H1 (cell line): ENCODE data around the gene GID4. TPM values are rescaled to one million over a fixed set of nuclear protein-coding genes. Genes with fewer than 3 reads are reported as not detected.

Source experiments
- CTCF ChIA-PET: fragments of 300-600 bp; sonication (Branson Sonifier 250); formaldehyde crosslinking; loops from one replicate; lab custom pipeline; 2021; ENCODE audit not compliant: partially characterized antibody; lab: Charles Lee
- POLR2A ChIA-PET: fragments of 300-600 bp; sonication (Branson Sonifier 250); formaldehyde crosslinking; loops from one replicate; lab custom pipeline; 2021; ENCODE audit warnings: inconsistent platforms; ENCODE audit not compliant: partially characterized antibody; lab: Charles Lee
- DNase-seq, 2 experiments: peaks; one replicate each; pipeline versions ENCODE4 v3.0.0 to v3.0.0-alpha.2; 2010 to 2022; ENCODE audit warnings: low spot score in 2 of 2, low read depth in 1 of 2, mixed read lengths in 1 of 2
- FAIRE-seq: peaks from 2 replicates; lab custom pipeline; 2011; peaks lifted over from hg19 to GRCh38; lab: Jason Lieb, UNC
- H2AFZ ChIP-seq: 2 replicates; pipeline ENCODE4 v1.8.1; 2012; ENCODE audit warnings: low read length, inconsistent platforms
- H2AK5ac ChIP-seq: 2 replicates; pipeline ENCODE4 v1.6.1; 2013; ENCODE audit warnings: low read depth, low read length
- H2BK120ac ChIP-seq: replicated peaks from 2 replicates; pipeline ENCODE3; 2013; ENCODE audit warnings: low read depth, low read length, inconsistent platforms
- H2BK12ac ChIP-seq: 2 replicates; pipeline ENCODE4 v1.6.1; 2013; ENCODE audit warnings: low read depth, low read length
- H2BK15ac ChIP-seq: 2 replicates; pipeline ENCODE4 v1.6.1; 2013; ENCODE audit warnings: low read length
- H2BK20ac ChIP-seq: 2 replicates; pipeline ENCODE4 v1.6.1; 2013; ENCODE audit warnings: low read length
- H2BK5ac ChIP-seq: 2 replicates; pipeline ENCODE4 v1.6.1; 2013; ENCODE audit warnings: low read depth, low read length
- H3K14ac ChIP-seq: 2 replicates; pipeline ENCODE4 v1.6.1; 2013; ENCODE audit warnings: inconsistent platforms; ENCODE audit not compliant: insufficient read length
- H3K18ac ChIP-seq: 2 replicates; pipeline ENCODE4 v1.6.1; 2013; ENCODE audit warnings: low read length; ENCODE audit errors: extremely low read depth
- H3K23ac ChIP-seq: 2 replicates; pipeline ENCODE4 v1.6.1; 2013; ENCODE audit warnings: inconsistent platforms; ENCODE audit not compliant: insufficient read length
- H3K23me2 ChIP-seq: 2 replicates; pipeline ENCODE4 v1.6.1; 2013; ENCODE audit warnings: low read depth, low read length
- H3K27ac ChIP-seq: 2 replicates; pipeline ENCODE4 v1.6.1; 2011; ENCODE audit warnings: low read depth, low read length, inconsistent platforms
- H3K27me3 ChIP-seq, 4 experiments: replicated peaks in 1 of 4; 1 replicate in 1 of 4; 2 replicates in 3 of 4; pipeline versions ENCODE4 v1.6.1 to v1.8.1; 2011 to 2013; ENCODE audit warnings: low read length in 3 of 4, mild to moderate bottlenecking in 3 of 4, inconsistent platforms in 2 of 4, mixed read lengths in 2 of 4, moderate library complexity in 1 of 4; ENCODE audit not compliant: control insufficient read depth in 3 of 4, insufficient read depth in 3 of 4; ENCODE audit errors: extremely low read depth in 1 of 4
- H3K36me3 ChIP-seq, 4 experiments: 2 replicates each; pipeline versions ENCODE4 v1.6.1 to v1.8.1; 2011 to 2013; ENCODE audit warnings: mild to moderate bottlenecking in 4 of 4, low read length in 3 of 4, moderate library complexity in 2 of 4, control low read depth in 1 of 4, inconsistent platforms in 1 of 4; ENCODE audit not compliant: insufficient read depth in 4 of 4, control insufficient read depth in 2 of 4
- H3K4ac ChIP-seq: replicated peaks from 2 replicates; pipeline ENCODE3; 2013; ENCODE audit warnings: low read length, low read depth, mixed read lengths, inconsistent platforms; ENCODE audit not compliant: insufficient read length
- H3K4me1 ChIP-seq, 4 experiments: replicated peaks in 1 of 4; 1 replicate in 1 of 4; 2 replicates in 3 of 4; pipeline versions ENCODE4 v1.6.1 to v1.8.1; 2011 to 2013; ENCODE audit warnings: low read length in 3 of 4, inconsistent platforms in 2 of 4, mixed read lengths in 1 of 4; ENCODE audit not compliant: insufficient read depth in 4 of 4, control insufficient read depth in 3 of 4
- H3K4me2 ChIP-seq, 2 experiments: 2 replicates each; pipeline versions ENCODE4 v1.6.1 to v1.8.1; 2011 to 2013; ENCODE audit warnings: low read depth in 2 of 2, low read length in 2 of 2, control low read depth in 1 of 2, inconsistent platforms in 1 of 2, mild to moderate bottlenecking in 1 of 2; ENCODE audit not compliant: insufficient read depth in 1 of 2
- H3K4me3 ChIP-seq, 4 experiments: fragments of 200-600, 300-600 bp in 1 of 4; sonication (generic), shearing (Covaris generic), sonication (Bioruptor Twin) in 1 of 4; 2 replicates each; pipeline versions ENCODE4 v1.5.1 to v1.8.1; 2011 to 2016; ENCODE audit warnings: low read length in 4 of 4, low read depth in 3 of 4, control low read depth in 2 of 4, inconsistent platforms in 2 of 4, mild to moderate bottlenecking in 2 of 4, mixed read lengths in 1 of 4, moderate library complexity in 1 of 4; ENCODE audit not compliant: insufficient read depth in 2 of 4; ENCODE audit errors: extremely low read depth in 1 of 4
- H3K56ac ChIP-seq: replicated peaks from 2 replicates; pipeline ENCODE3; 2013; ENCODE audit warnings: low read depth, mild to moderate bottlenecking, mixed read lengths, low read length, inconsistent platforms; ENCODE audit not compliant: insufficient read length
- H3K79me1 ChIP-seq: 2 replicates; pipeline ENCODE4 v1.6.1; 2013; ENCODE audit warnings: low read depth, low read length, control low read depth
- H3K79me2 ChIP-seq, 2 experiments: 2 replicates each; pipeline versions ENCODE4 v1.6.1 to v1.8.1; 2012 to 2013; ENCODE audit warnings: low read length in 2 of 2, mild to moderate bottlenecking in 2 of 2, inconsistent platforms in 1 of 2; ENCODE audit not compliant: insufficient read depth in 2 of 2, control insufficient read depth in 1 of 2
- H3K9ac ChIP-seq, 4 experiments: replicated peaks in 1 of 4; 1 replicate in 1 of 4; 2 replicates in 3 of 4; pipeline versions ENCODE4 v1.6.1 to v1.8.1; 2011 to 2013; ENCODE audit warnings: low read depth in 3 of 4, low read length in 3 of 4, control low read depth in 2 of 4, mild to moderate bottlenecking in 2 of 4, moderate library complexity in 2 of 4, inconsistent platforms in 1 of 4; ENCODE audit errors: extremely low read depth in 1 of 4
- H3K9me3 ChIP-seq, 2 experiments: 2 replicates each; pipeline versions ENCODE4 v1.6.1 to v1.8.1; 2012 to 2013; ENCODE audit warnings: mild to moderate bottlenecking in 2 of 2, moderate library complexity in 2 of 2, control low read depth in 1 of 2, inconsistent platforms in 1 of 2, low read depth in 1 of 2, low read length in 1 of 2, mixed read lengths in 1 of 2; ENCODE audit not compliant: insufficient read depth in 2 of 2
- H4K20me1 ChIP-seq, 2 experiments: replicated peaks in 1 of 2; 2 replicates each; pipeline versions ENCODE3 to v1.8.1; 2011 to 2013; ENCODE audit warnings: inconsistent platforms in 2 of 2, low read length in 2 of 2, mild to moderate bottlenecking in 1 of 2; ENCODE audit not compliant: insufficient read depth in 2 of 2, control insufficient read depth in 1 of 2
- H4K5ac ChIP-seq: 2 replicates; pipeline ENCODE4 v1.6.1; 2013; ENCODE audit warnings: low read length, low read depth, mixed read lengths, inconsistent platforms; ENCODE audit not compliant: insufficient read length
- H4K8ac ChIP-seq: 2 replicates; pipeline ENCODE4 v1.8.0; 2013; ENCODE audit warnings: mild to moderate bottlenecking, moderate library complexity, low read length, inconsistent platforms; ENCODE audit not compliant: insufficient read depth; ENCODE audit errors: extremely low read depth
- H4K91ac ChIP-seq: replicated peaks from 2 replicates; pipeline ENCODE3; 2013; ENCODE audit warnings: low read length, mixed read lengths, inconsistent platforms; ENCODE audit not compliant: insufficient read length
- BACH1 ChIP-seq: IDR thresholded peaks from 2 replicates; pipeline ENCODE4 v1.6.1; 2012; ENCODE audit warnings: low read length, improper control_type of control experiment
- CHD1 ChIP-seq: IDR thresholded peaks from 2 replicates; pipeline ENCODE4 v1.6.1; 2012; ENCODE audit warnings: low read depth, low read length, improper control_type of control experiment
- CREB1 ChIP-seq: IDR thresholded peaks from 2 replicates; pipeline ENCODE4 v1.6.1; 2012; ENCODE audit warnings: inconsistent platforms
- E2F6 ChIP-seq: IDR thresholded peaks from 2 replicates; pipeline ENCODE4 v1.6.1; 2012; ENCODE audit warnings: inconsistent platforms
- EZH2 ChIP-seq: fragments of 200-600 bp; sonication (generic); IDR thresholded peaks from 2 replicates; pipeline ENCODE4 v1.7.1; 2012; ENCODE audit warnings: low read depth, mild to moderate bottlenecking, moderate library complexity, low read length, inconsistent platforms; ENCODE audit not compliant: severe bottlenecking
- HDAC6 ChIP-seq: IDR thresholded peaks from one replicate; pipeline ENCODE4 v1.7.1; 2012; ENCODE audit warnings: low read depth, mild to moderate bottlenecking, inconsistent platforms, low read length, moderate library complexity
- NANOG ChIP-seq: IDR thresholded peaks from 2 replicates; pipeline ENCODE4 v1.6.1; 2011; ENCODE audit warnings: low read length, low read depth, mild to moderate bottlenecking, inconsistent platforms; ENCODE audit not compliant: insufficient read depth, poor library complexity, severe bottlenecking
- SIN3A ChIP-seq, 2 experiments: IDR thresholded peaks in 1 of 2; conservative IDR thresholded peaks in 1 of 2; 2 replicates each; pipeline ENCODE4 v1.6.1; 2011 to 2012; ENCODE audit warnings: low read length in 2 of 2, improper control_type of control experiment in 1 of 2, low read depth in 1 of 2, mild to moderate bottlenecking in 1 of 2
- SP2 ChIP-seq: IDR thresholded peaks from 2 replicates; pipeline ENCODE4 v1.6.1; 2012; ENCODE audit warnings: mild to moderate bottlenecking, low read length, inconsistent platforms
- SRF ChIP-seq: IDR thresholded peaks from 2 replicates; pipeline ENCODE4 v1.6.1; 2011; ENCODE audit warnings: mild to moderate bottlenecking, low read depth, low read length, moderate library complexity
- USF2 ChIP-seq: IDR thresholded peaks from 2 replicates; pipeline ENCODE4 v1.6.1; 2011; ENCODE audit warnings: low read length, improper control_type of control experiment
- YY1 ChIP-seq: IDR thresholded peaks from 2 replicates; pipeline ENCODE4 v1.6.1; 2011; ENCODE audit warnings: low read depth, mild to moderate bottlenecking, low read length
- ZNF274 ChIP-seq: IDR thresholded peaks from 2 replicates; pipeline ENCODE4 v1.7.0; 2012; ENCODE audit warnings: low read length, borderline replicate concordance; ENCODE audit errors: extremely low read depth
- WGBS, 2 experiments: shearing (Covaris generic) in 1 of 2; methylation state at CpG; one replicate each; pipeline versions ENCODE4 v1.1.6 to v1.1.7; 2013 to 2015; ENCODE audit warnings: low lambda C conversion rate in 2 of 2, mixed read lengths in 2 of 2, inconsistent platforms in 1 of 2, low coverage in 1 of 2, missing lambda C conversion rate in 1 of 2; ENCODE audit not compliant: insufficient replicate concordance in 2 of 2, insufficient coverage in 1 of 2, insufficient read length in 1 of 2; ENCODE audit errors: extremely low coverage in 1 of 2, missing lambda C conversion rate in 1 of 2; 5-methylcytosine and 5-hydroxymethylcytosine counted together
- polyA plus RNA-seq, 7 experiments: library from polyadenylated mRNA; depleted of rRNA in 3 of 7; stranded (reverse) in 5 of 7; unstranded in 2 of 7; fragments of >200 nt in 5 of 7; fragments of 200-250 nt in 2 of 7; gene quantifications; 1 replicate in 5 of 7; 2 replicates in 1 of 7; 4 replicates in 1 of 7; pipeline versions ENCODE4 v1.2.1 to v1.2.3, GENCODE V29; 2011 to 2013; ENCODE audit warnings: missing spikeins in 2 of 7, mixed read lengths in 2 of 7
- total RNA-seq: library from RNA; stranded (reverse); fragmentation: NEBNext Ultra II Directional; extraction: Animal tissue kit (Norgen Biotek cat#: 25700); gene quantifications from 2 replicates; pipeline ENCODE4 v1.2.1, GENCODE V29; 2021

GID4 gene
- total and polyA plus RNA-seq, 2 of the 8 experiments (the other 6 are each of a cell fraction or from before 2014, with no cell fraction given): 5.6 to 15.0 TPM

- no peak overlapping the region for H3K27ac ChIP-seq
- CTCF ChIA-PET: interaction anchor here (0.7 to 5.2 kb wide), 4 partner anchors 12 to 122 kb away, joined by 3 to 28 read pairs (median 5); no protein-coding TSS in a partner anchor
- no peak overlapping the region for H4K91ac ChIP-seq
- H3K23ac ChIP-seq: no peak overlapping the region
- H2BK20ac ChIP-seq: no peak overlapping the region
- DNase-seq (no peak), FAIRE-seq (no peak)
- no peaks in the 10 kb centered on the region for H3K23me2 ChIP-seq
- POLR2A ChIA-PET: no interaction called here
- no peak overlapping the region for H2AFZ ChIP-seq
- H2BK5ac ChIP-seq: no peak overlapping the region
- no peak overlapping the region for H2AK5ac ChIP-seq
- no peaks in the 10 kb centered on the region for H3K27me3 ChIP-seq
- H2BK15ac ChIP-seq: no peak overlapping the region
- WGBS, 2 experiments: 97% methylated on average over 5 of the region's 5 CpGs; no CpG with 5 or more reads in 1 of the 2 experiments
- no peak overlapping the region for H3K4me3 ChIP-seq
- H3K36me3 ChIP-seq: no peaks in the 10 kb centered on the region
- no peak overlapping the region for H2BK120ac ChIP-seq
- no peak overlapping the region for H3K4ac ChIP-seq
- no peak overlapping the region for H4K8ac ChIP-seq
- H3K9me3 ChIP-seq: no peaks in the 10 kb centered on the region
- H2BK12ac ChIP-seq: no peak overlapping the region
- H3K56ac ChIP-seq: no peak overlapping the region
- no peaks in the 10 kb centered on the region for H3K4me1 ChIP-seq
- H3K9ac ChIP-seq: no peak overlapping the region
- H3K4me2 ChIP-seq: no peak overlapping the region
- no peak overlapping the region for H4K5ac ChIP-seq
- no peaks in the 10 kb centered on the region for H4K20me1 ChIP-seq
- no peak overlapping the region for H3K14ac ChIP-seq
- peaks cover 4% of the 10 kb centered on the region; the same call in 1 of the 2 replicates for H3K79me1 ChIP-seq
- no peak overlapping the region for H3K18ac ChIP-seq
- H3K79me2 ChIP-seq: no peaks in the 10 kb centered on the region
- TF ChIP-seq E2F6 (peak; percentile 50; the same call in 1 of the 2 replicates), ZNF274 (no peak), EZH2 (no peak), USF2 (peak; percentile 51), CREB1 (no peak), CHD1 (no peak), HDAC6 (no peak), SRF (no peak), YY1 (no peak), SIN3A (conservative IDR thresholded peaks at IDR 0.05 in 1 of 2, IDR thresholded peaks at IDR 0.05 in 1 of 2; ENCODE audit: low read depth in 1 of 2, low read length in 2 of 2) (no peak), BACH1 (no peak), SP2 (no peak), NANOG (no peak)
These were observed 17.8 kb upstream of the GID4 start for GRCh38 chr17:18021372-18021771.
